Subcutaneous abdominal adipose tissue (tissue), 5 donors: Measurements from ENCODE around the gene TSSK3.
"Not testable (repeated sequence)": the region's sequence is repeated elsewhere in the genome, so short reads cannot be mapped to it uniquely, and the experiment has no call there.

Experiments used
- H3K27ac ChIP-seq: one replicate; pipeline ENCODE4 v1.7.0; 2013; ENCODE audit warnings: low read depth, mild to moderate bottlenecking, inconsistent platforms, low read length, moderate library complexity
- H3K27me3 ChIP-seq, 5 donors: one replicate each; pipeline ENCODE4 v1.7.0; 2013; ENCODE audit warnings: low read length in 5 of 5, inconsistent platforms in 1 of 5; ENCODE audit not compliant: control insufficient read depth in 5 of 5, insufficient read depth in 4 of 5
- H3K36me3 ChIP-seq, 5 donors: one replicate each; pipeline ENCODE4 v1.7.0; 2013; ENCODE audit warnings: low read length in 5 of 5; ENCODE audit not compliant: control insufficient read depth in 5 of 5, insufficient read depth in 5 of 5
- H3K4me1 ChIP-seq, 5 donors: one replicate each; pipeline ENCODE4 v1.7.0; 2013; ENCODE audit warnings: low read length in 5 of 5, mild to moderate bottlenecking in 3 of 5, moderate library complexity in 1 of 5; ENCODE audit not compliant: control insufficient read depth in 5 of 5, insufficient read depth in 5 of 5
- H3K4me3 ChIP-seq, 5 donors: one replicate each; pipeline ENCODE4 v1.7.0; 2013; ENCODE audit warnings: low read length in 5 of 5, low read depth in 1 of 5
- H3K9ac ChIP-seq, 5 donors: one replicate each; pipeline ENCODE4 v1.7.0; 2013; ENCODE audit warnings: low read length in 5 of 5, mild to moderate bottlenecking in 4 of 5, moderate library complexity in 3 of 5
- H3K9me3 ChIP-seq, 5 donors: one replicate each; pipeline ENCODE4 v1.7.0; 2013; ENCODE audit warnings: low read length in 5 of 5; ENCODE audit not compliant: control insufficient read depth in 5 of 5
- donor health status: healthy.
- donor health status: healthy.
- donor health status: healthy.
- donor health status: healthy.
- donor health status: healthy.

The TSSK3 gene

GRCh38 chr1:32351399-32352238, 10.7 kb upstream of the TSSK3 start:
- H3K27me3 ChIP-seq, result no peaks in the 10 kb centered on the region
- peaks cover 9 to 57% (median 36%) of the 10 kb centered on the region in 5 donors for H3K4me1 ChIP-seq
- H3K9me3 ChIP-seq, result no peaks in the 10 kb centered on the region
- peak overlapping the region in 4 of 5 donors; percentile 79 to 85 (median 82) for H3K9ac ChIP-seq
- H3K4me3 ChIP-seq, result peak overlapping the region; percentile 59 to 80 (median 72)
- peak overlapping the region; percentile 72 for H3K27ac ChIP-seq
- H3K36me3 ChIP-seq, result peaks cover 0 to 9% (median 2%) of the 10 kb centered on the region in 5 donors

- Histone ChIP-seq H3K4me1 (peaks cover 9 to 57% (median 36%) of the 10 kb centered on the region in 5 donors), H3K9me3 (no peaks in the 10 kb centered on the region), H3K4me3 (peak overlapping the region; percentile 59 to 80 (median 72)), H3K36me3 (peaks cover 0 to 9% (median 2%) of the 10 kb centered on the region in 5 donors), H3K9ac (peak overlapping the region in 4 of 5 donors; percentile 79 to 85 (median 82)), H3K27ac (peak overlapping the region; percentile 72), H3K27me3 (no peaks in the 10 kb centered on the region)
These were observed 10.0 kb upstream of the TSSK3 start for GRCh38 chr1:32352239-32352745.

GRCh38 chr1:32352831-32353383, 9.4 kb upstream of the TSSK3 start:
- peaks cover 0 to 9% (median 2%) of the 10 kb centered on the region in 5 donors for H3K36me3 ChIP-seq
- peaks cover 9 to 57% (median 36%) of the 10 kb centered on the region in 5 donors for H3K4me1 ChIP-seq
- H3K27ac ChIP-seq, result peak overlapping the region; percentile 72
- H3K9me3 ChIP-seq, result no peaks in the 10 kb centered on the region
- peak overlapping the region in 1 of 5 donors; percentile 59 for H3K4me3 ChIP-seq
- H3K9ac ChIP-seq, result peak overlapping the region in 1 of 5 donors; percentile 85
- no peaks in the 10 kb centered on the region for H3K27me3 ChIP-seq

GRCh38 chr1:32353431-32353830, 8.9 kb upstream of the TSSK3 start:
- no peak overlapping the region for H3K4me3 ChIP-seq
- H3K36me3 ChIP-seq, result peaks cover 0 to 12% (median 2%) of the 10 kb centered on the region in 5 donors
- no peaks in the 10 kb centered on the region for H3K9me3 ChIP-seq
- H3K9ac ChIP-seq, result no peak overlapping the region
- H3K27ac ChIP-seq, result no peak overlapping the region
- peaks cover 9 to 52% (median 36%) of the 10 kb centered on the region in 5 donors for H3K4me1 ChIP-seq
- H3K27me3 ChIP-seq, result no peaks in the 10 kb centered on the region

GRCh38 chr1:32353886-32354570, 8.3 kb upstream of the TSSK3 start:
- H3K27ac ChIP-seq, result no peak overlapping the region

GRCh38 chr1:32355778-32356177, 6.6 kb upstream of the TSSK3 start:
- H3K27ac ChIP-seq, result not testable (repeated sequence)

More at GRCh38 chr1:32353886-32354570, 8.3 kb upstream of the TSSK3 start:
- Histone ChIP-seq H3K9me3 (no peaks in the 10 kb centered on the region), H3K9ac (no peak overlapping the region), H3K4me1 (peaks cover 9 to 46% (median 35%) of the 10 kb centered on the region in 5 donors), H3K36me3 (peaks cover 0 to 12% (median 2%) of the 10 kb centered on the region in 5 donors), H3K27me3 (no peaks in the 10 kb centered on the region), H3K4me3 (no peak overlapping the region)

GRCh38 chr1:32356478-32356877, 5.9 kb upstream of the TSSK3 start:
- H3K36me3 ChIP-seq, result peaks cover 0 to 12% (median 2%) of the 10 kb centered on the region in 5 donors
- H3K27me3 ChIP-seq, result no peaks in the 10 kb centered on the region
- peaks cover 9 to 34% (median 28%) of the 10 kb centered on the region in 5 donors for H3K4me1 ChIP-seq
- no peak overlapping the region for H3K4me3 ChIP-seq
- H3K9ac ChIP-seq, result no peak overlapping the region
- H3K27ac ChIP-seq, result no peak overlapping the region
- H3K9me3 ChIP-seq, result no peaks in the 10 kb centered on the region

More at GRCh38 chr1:32355778-32356177, 6.6 kb upstream of the TSSK3 start:
- H3K4me3 ChIP-seq, H3K9me3 ChIP-seq, H3K27me3 ChIP-seq, H3K9ac ChIP-seq: not testable (repeated sequence)
- H3K4me1 ChIP-seq, result peaks cover 9 to 30% (median 28%) of the 10 kb centered on the region in 5 donors
- peaks cover 0 to 12% (median 2%) of the 10 kb centered on the region in 5 donors for H3K36me3 ChIP-seq

GRCh38 chr1:32357614-32358013, 4.7 kb upstream of the TSSK3 start:
- Histone ChIP-seq H3K9me3 (no peaks in the 10 kb centered on the region), H3K9ac (no peak overlapping the region), H3K4me3 (no peak overlapping the region), H3K36me3 (peaks cover 0 to 12% (median 2%) of the 10 kb centered on the region in 5 donors), H3K27ac (no peak overlapping the region), H3K27me3 (no peaks in the 10 kb centered on the region), H3K4me1 (peaks cover 6 to 33% (median 29%) of the 10 kb centered on the region in 5 donors)

- Histone ChIP-seq H3K4me3 (no peak overlapping the region), H3K27me3 (no peaks in the 10 kb centered on the region), H3K9ac (no peak overlapping the region), H3K9me3 (no peaks in the 10 kb centered on the region), H3K36me3 (peaks cover 0 to 18% (median 6%) of the 10 kb centered on the region in 5 donors), H3K27ac (no peak overlapping the region), H3K4me1 (peaks cover 2 to 29% (median 25%) of the 10 kb centered on the region in 5 donors)
These were observed 3.9 kb upstream of the TSSK3 start for GRCh38 chr1:32358435-32358834.
